Breast epithelium (tissue), 4 donors: Measurements from ENCODE around the gene CYP26A1. TPM values are rescaled to one million over a fixed set of nuclear protein-coding genes. Genes with fewer than 3 reads are reported as not detected.
A peak's percentile ranks its signal among the peaks of the same experiment; 100 is the strongest.

Experiments
- DNase-seq, 2 donors: peaks; one replicate each; pipeline ENCODE4 v3.0.0-alpha.2; 2019; ENCODE audit warnings: low spot score in 2 of 2
- H3K27ac ChIP-seq, 2 donors: fragments of 200-600 bp; sonication (generic) in 1 of 2; one replicate each; pipeline ENCODE4 v1.5.1; 2016 to 2019; ENCODE audit warnings: mild to moderate bottlenecking in 1 of 2
- H3K27me3 ChIP-seq, 2 donors: fragments of 200-600 bp; sonication (generic) in 1 of 2; one replicate each; pipeline versions ENCODE4 v1.5.1 to v1.6.0; 2017 to 2019; ENCODE audit warnings: control low read depth in 1 of 2, mild to moderate bottlenecking in 1 of 2
- H3K36me3 ChIP-seq: fragments of 200-600 bp; one replicate; pipeline ENCODE4 v1.5.1; 2019
- H3K4me1 ChIP-seq, 2 donors: fragments of 200-600 bp; sonication (generic); one replicate each; pipeline ENCODE4 v1.5.1; 2016 to 2019; ENCODE audit warnings: control low read depth in 1 of 2
- H3K4me3 ChIP-seq, 3 donors: fragments of 200-600 bp; sonication (generic); 1 replicate in 2 of 3; 2 replicates in 1 of 3; pipeline ENCODE4 v1.5.1; 2016 to 2019; ENCODE audit warnings: mild to moderate bottlenecking in 3 of 3, moderate library complexity in 2 of 3
- H3K9me3 ChIP-seq, 2 donors: fragments of 200-600 bp; sonication (generic) in 1 of 2; one replicate each; pipeline ENCODE4 v1.5.1; 2016 to 2019; ENCODE audit warnings: control low read depth in 1 of 2
- POLR2A ChIP-seq: fragments of 450-650 bp; IDR thresholded peaks from one replicate; pipeline ENCODE4 v1.6.1; 2016; ENCODE audit warnings: antibody characterized with exemption, mild to moderate bottlenecking, moderate library complexity
- POLR2AphosphoS5 ChIP-seq, 3 donors: sonication (generic); formaldehyde crosslinking; IDR thresholded peaks; one replicate each; pipeline ENCODE4 v1.6.1; 2017; ENCODE audit warnings: antibody characterized with exemption in 3 of 3
- intact Hi-C: fragments of 100-400 bp; cut with DNase I; formaldehyde crosslinking; loops from one replicate; pipeline ENCODE4 v1.15.1; 2023; ENCODE audit warnings: low total_unique reads
- total RNA-seq, 3 donors: library from RNA; depleted of rRNA; stranded (reverse); fragments of >200 nt; gene quantifications; one replicate each; pipeline ENCODE4 v1.1.0, GENCODE V29; 2016
- TF ChIP-seq, protein P1 (sequence below), 3 donors: fragments of 450-650 bp; IDR thresholded peaks; one replicate each; pipeline ENCODE4 v1.5.1; 2016 to 2017; ENCODE audit warnings: antibody characterized with exemption in 3 of 3, mild to moderate bottlenecking in 3 of 3, moderate library complexity in 3 of 3

Gene CYP26A1
- total RNA-seq, 3 donors from 2014 or later, result 0.33 to 2.3 TPM; not detected in 1

DNA sequence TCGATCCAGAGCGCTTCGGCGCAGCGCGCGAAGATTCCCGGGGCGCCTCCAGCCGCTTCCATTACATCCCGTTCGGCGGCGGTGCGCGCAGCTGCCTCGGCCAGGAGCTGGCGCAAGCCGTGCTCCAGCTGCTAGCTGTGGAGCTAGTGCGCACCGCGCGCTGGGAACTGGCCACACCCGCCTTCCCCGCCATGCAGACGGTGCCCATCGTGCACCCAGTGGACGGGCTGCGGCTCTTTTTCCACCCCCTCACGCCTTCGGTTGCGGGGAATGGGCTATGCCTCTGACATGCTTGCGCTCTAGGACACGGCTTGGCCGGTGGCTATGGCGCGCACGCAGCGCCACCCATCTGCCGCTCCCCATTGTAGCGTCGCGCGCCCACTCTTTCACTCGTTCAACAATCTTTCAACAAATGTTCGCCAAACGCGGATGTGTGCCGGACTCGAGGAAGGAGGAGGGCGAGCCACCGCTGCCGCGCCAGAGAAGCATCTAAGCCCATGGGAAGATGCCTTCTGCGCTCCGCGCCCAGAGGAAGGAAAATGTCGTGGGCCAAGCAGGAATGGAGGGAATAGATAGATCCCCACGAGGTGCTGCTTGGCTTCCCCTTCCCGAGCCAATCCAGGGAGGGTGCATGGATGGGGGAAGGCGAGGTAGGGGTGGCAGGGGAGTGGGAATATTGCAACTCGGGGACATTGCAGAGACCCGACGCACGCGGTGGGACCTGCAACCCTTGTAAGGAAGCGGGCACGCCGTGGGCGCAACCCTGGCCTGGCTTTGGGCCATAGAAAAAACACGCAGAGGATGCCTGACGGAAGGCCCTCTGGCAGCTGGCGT is 5.1 kb upstream of the CYP26A1 start:
- intact Hi-C loops, result no loop called here
- TF ChIP-seq POLR2A (no peak), POLR2AphosphoS5 (IDR thresholded peaks at IDR 0.05) (no peak)
- TF ChIP-seq, protein P1, sequence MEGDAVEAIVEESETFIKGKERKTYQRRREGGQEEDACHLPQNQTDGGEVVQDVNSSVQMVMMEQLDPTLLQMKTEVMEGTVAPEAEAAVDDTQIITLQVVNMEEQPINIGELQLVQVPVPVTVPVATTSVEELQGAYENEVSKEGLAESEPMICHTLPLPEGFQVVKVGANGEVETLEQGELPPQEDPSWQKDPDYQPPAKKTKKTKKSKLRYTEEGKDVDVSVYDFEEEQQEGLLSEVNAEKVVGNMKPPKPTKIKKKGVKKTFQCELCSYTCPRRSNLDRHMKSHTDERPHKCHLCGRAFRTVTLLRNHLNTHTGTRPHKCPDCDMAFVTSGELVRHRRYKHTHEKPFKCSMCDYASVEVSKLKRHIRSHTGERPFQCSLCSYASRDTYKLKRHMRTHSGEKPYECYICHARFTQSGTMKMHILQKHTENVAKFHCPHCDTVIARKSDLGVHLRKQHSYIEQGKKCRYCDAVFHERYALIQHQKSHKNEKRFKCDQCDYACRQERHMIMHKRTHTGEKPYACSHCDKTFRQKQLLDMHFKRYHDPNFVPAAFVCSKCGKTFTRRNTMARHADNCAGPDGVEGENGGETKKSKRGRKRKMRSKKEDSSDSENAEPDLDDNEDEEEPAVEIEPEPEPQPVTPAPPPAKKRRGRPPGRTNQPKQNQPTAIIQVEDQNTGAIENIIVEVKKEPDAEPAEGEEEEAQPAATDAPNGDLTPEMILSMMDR (IDR thresholded peaks at IDR 0.05), result no peak
- H3K36me3 ChIP-seq, result no peaks in the 10 kb centered on the region
- peaks cover 5 to 11% of the 10 kb centered on the region in 2 donors for H3K4me1 ChIP-seq
- no peak for DNase-seq
- peaks cover 0 to 84% of the 10 kb centered on the region in 2 donors for H3K27me3 ChIP-seq
- peak overlapping the region in 2 of 3 donors; percentile 13 to 31 for H3K4me3 ChIP-seq
- H3K9me3 ChIP-seq, result no peaks in the 10 kb centered on the region
- no peak overlapping the region for H3K27ac ChIP-seq

DNA sequence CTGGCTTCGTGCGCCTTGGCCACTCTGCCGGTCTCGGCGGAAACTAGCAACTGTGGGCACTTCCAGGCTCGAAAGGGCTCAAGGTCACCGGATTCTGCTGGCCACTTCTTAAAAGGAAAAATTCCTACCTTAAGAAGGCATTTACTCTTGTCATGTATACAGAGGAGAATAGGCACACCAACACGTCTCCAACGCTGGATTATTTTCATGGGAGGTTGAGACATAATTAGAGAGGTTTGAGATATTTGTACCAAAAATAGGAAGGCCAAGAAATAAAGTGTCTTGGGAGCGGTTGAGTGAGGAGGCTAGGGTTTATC is 4.5 kb upstream of the CYP26A1 start:
- TF ChIP-seq, protein P1 (IDR thresholded peaks at IDR 0.05), result no peak
- TF ChIP-seq POLR2A (no peak), POLR2AphosphoS5 (IDR thresholded peaks at IDR 0.05) (no peak)
- no peaks in the 10 kb centered on the region for H3K36me3 ChIP-seq
- intact Hi-C loops, result no loop called here
- peaks cover 6 to 12% of the 10 kb centered on the region in 2 donors for H3K4me1 ChIP-seq
- H3K27me3 ChIP-seq, result peaks cover 0 to 86% of the 10 kb centered on the region in 2 donors
- DNase-seq, result no peak
- H3K27ac ChIP-seq, result no peak overlapping the region
- no peak overlapping the region for H3K4me3 ChIP-seq
- no peaks in the 10 kb centered on the region for H3K9me3 ChIP-seq

DNA sequence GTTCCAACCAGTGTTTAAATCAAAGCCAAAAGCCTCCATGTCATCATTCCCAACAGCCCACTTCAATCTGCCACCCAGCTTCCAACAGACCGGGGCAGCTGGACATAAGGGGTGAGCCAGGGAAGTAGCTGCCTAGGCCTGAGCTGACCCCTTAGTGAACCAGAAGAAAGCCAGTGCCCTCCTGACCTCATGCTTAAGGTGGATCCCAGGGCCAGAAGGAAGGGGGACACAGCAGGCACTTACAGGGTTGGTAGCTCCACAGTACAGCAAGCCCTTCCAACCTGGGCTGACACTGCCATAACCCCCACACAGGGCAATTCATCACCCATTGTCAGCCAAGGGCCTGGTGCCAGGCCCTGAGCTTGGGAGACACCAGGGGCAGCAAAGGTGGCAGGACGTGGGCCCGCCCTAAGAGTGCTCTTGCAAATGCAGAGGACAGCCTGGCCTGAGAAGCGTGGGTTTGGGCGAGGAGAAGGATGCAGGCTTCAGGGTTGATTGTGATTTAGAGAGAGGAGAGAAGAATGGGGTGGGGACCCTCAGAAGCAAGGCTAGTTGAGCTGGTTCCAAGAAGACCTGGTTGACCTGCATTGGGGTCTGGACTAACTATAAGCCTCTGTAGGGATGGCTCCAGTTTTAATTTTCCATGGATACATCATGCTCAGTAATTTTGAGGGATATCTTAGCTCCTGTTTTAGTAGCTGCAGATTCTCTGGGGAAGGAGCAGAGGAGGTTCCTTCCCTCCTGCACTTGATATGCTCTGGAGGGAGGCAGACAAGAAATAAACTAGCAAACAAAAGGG is 3.1 kb upstream of the CYP26A1 start:
- Histone ChIP-seq H3K4me1 (peaks cover 6 to 12% of the 10 kb centered on the region in 2 donors), H3K9me3 (no peaks in the 10 kb centered on the region), H3K4me3 (no peak overlapping the region), H3K27ac (no peak overlapping the region), H3K27me3 (peaks cover 0 to 86% of the 10 kb centered on the region in 2 donors), H3K36me3 (no peaks in the 10 kb centered on the region)
- intact Hi-C loops, result no loop called here
- DNase-seq, result peak in 1 of 2 donors; percentile 7
- TF ChIP-seq POLR2A (no peak), POLR2AphosphoS5 (IDR thresholded peaks at IDR 0.05) (no peak)
- TF ChIP-seq, protein P1 (IDR thresholded peaks at IDR 0.05), result no peak

DNA sequence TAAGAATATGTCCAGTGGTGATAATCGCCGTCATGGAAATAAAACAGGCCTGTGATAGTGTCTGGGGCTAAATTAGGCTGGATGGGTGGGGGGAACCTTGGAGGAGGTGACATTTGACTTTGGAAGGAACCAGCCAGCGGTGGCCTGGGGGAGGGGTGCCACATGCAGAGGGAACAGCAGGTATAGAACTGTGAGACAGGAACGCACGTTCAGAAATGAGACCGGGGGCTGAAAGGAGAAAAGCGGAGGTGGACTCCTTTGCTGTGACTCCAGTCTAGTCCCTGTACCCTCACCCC is 2.6 kb upstream of the CYP26A1 start:
- intact Hi-C loops, result no loop called here
- Histone ChIP-seq H3K27me3 (peaks cover 0 to 82% of the 10 kb centered on the region in 2 donors), H3K4me1 (peaks cover 6 to 12% of the 10 kb centered on the region in 2 donors)

More for the DNA sequence above, 2.6 kb upstream of the CYP26A1 start:
- Histone ChIP-seq H3K4me3 (no peak overlapping the region), H3K27ac (no peak overlapping the region), H3K36me3 (no peaks in the 10 kb centered on the region), H3K9me3 (no peaks in the 10 kb centered on the region)
- TF ChIP-seq POLR2AphosphoS5 (IDR thresholded peaks at IDR 0.05) (no peak), POLR2A (no peak)
- TF ChIP-seq, protein P1 (IDR thresholded peaks at IDR 0.05), result no peak
- peak in 1 of 2 donors; percentile 9 for DNase-seq
